AG04449 (cell line): ENCODE data around the gene MRPL23.

ENCODE experiments used
- CTCF ChIA-PET: fragments of 350-600 bp; formaldehyde crosslinking; extraction: SDS; loops from one replicate; lab custom pipeline; 2021; ENCODE audit warnings: antibody characterized with exemption; lab: Yijun Ruan, JAX
- POLR2A ChIA-PET: fragments of 400-600, 350-600 bp; formaldehyde crosslinking; extraction: SDS; loops from one replicate; lab custom pipeline; 2020; ENCODE audit warnings: antibody characterized with exemption, inconsistent platforms; lab: Yijun Ruan, JAX
- DNase-seq: peaks from one replicate; pipeline ENCODE4 v3.0.0-alpha.2; 2010; ENCODE audit warnings: low read depth, low spot score
- H3K4me3 ChIP-seq: 2 replicates; pipeline ENCODE4 v1.5.1; 2011; ENCODE audit warnings: low read depth, mild to moderate bottlenecking, control low read depth, low read length
- CTCF ChIP-seq: IDR thresholded peaks from one replicate; pipeline ENCODE4 v1.5.1; 2011; ENCODE audit warnings: mild to moderate bottlenecking, moderate library complexity, low read length, control low read depth, inconsistent platforms; ENCODE audit not compliant: insufficient read depth; ENCODE audit errors: missing control alignments

MRPL23 gene

DNA sequence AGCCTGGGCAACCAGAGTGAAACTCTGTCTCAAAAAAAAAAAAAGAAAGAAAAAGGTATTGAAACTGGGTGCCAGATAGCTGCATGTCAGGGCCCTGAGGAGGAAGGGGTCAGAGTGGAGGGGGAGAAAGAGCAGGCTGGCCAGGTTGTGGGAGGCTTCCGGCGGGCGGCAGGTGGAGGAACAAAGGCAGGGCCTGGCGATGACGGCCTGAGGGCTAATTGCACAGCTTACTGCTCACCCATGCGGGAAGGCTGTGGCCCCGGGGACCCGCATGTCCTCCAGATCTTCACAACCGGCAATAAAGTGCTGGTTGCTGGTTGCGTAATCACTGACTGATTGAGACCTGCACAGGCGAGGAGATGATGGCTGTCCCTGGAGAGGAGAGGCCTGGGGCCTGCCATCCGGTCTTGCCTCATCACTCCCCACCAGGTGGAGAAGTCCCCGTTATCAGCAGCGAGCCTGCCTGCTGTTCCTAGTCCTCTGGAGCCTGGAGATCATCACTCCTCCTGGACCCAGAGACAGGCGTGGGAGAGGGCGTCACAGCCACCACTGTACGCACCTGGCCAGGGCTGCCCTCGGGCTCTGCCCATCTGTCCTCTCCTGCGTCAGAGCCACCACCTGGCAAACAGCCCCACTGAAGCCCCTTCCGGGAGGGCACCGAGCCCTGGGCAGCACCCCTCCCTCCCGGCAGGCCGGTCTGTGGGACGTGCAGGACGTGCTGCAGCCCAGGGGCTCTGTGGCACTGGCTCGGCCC is 31.8 kb downstream of the MRPL23 start:
- no peak for TF ChIP-seq CTCF
- ChIA-PET POLR2A (no interaction called here), CTCF (interaction anchor here (1.0 kb wide), 2 partner anchors 25 to 31 kb away, joined by 3 read pairs; no protein-coding TSS in a partner anchor)
- no peak for DNase-seq
- no peak overlapping the region for H3K4me3 ChIP-seq

DNA sequence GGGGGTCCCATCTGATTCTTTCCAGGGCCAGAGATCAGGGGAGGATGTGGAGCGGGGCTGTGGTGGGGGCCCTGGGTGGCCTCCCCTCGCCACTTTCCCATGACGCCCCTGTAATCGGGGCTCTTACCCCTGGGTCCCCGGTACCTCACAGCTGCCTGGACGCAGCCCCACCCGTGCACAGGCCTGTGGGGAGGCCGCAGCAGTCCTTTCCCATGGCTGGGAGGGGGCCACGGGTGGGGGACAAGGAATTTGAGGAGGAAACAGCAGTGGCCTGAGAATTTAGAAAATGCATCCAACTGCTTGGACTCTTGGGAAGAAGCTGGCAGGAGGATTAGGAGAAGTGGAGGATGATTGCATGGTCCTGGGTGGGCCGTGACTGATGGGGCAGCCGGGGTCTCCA is 32.5 kb downstream of the MRPL23 start:
- ChIA-PET POLR2A (no interaction called here), CTCF (interaction anchor here (0.9 to 2.0 kb wide), 5 partner anchors 10 to 173 kb away, joined by 3 to 6 read pairs (median 4); no protein-coding TSS in a partner anchor)
- no peak for TF ChIP-seq CTCF

DNA sequence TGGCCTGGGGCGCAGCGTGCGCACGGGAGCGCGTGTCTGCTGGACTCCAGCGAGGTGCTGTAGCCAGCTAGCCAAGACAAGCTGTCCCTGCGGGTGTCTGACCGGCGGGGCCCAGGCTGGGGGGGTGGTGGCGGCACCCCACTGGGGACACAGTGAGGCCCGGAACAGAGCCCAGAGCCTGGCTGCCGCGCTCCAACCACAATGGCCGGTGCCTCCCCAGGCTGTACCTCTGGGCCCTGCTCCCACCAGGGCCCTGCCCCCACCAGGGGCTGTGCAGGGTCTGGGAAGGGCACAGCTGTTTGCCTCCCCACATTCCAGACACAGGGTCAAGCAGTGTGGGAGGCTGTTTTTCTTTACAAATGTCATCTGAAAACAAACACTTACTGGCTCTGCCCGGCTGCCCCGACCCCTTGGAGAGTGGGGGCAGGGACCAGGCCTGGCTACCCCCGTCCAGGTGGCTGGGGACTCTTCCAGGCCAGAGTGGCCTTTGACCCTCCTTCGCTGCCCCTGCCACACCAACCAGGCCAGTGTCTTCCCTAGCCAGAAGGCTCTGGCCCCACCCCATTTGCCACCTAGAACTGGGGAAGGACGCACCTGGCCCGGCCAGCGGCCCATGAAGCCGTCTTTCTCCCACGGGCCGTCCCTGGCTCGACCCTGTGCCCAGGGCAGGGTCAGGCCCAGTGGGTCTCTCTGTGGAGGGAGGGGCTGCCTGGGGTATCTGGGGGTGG is 35.9 kb downstream of the MRPL23 start:
- POLR2A ChIA-PET, result no interaction called here
- CTCF ChIA-PET, result no interaction called here
- no peak for DNase-seq
- no peak for TF ChIP-seq CTCF
- H3K4me3 ChIP-seq, result no peak overlapping the region

More for the DNA sequence above, 32.5 kb downstream of the MRPL23 start:
- no peak overlapping the region for H3K4me3 ChIP-seq
- DNase-seq, result no peak

DNA sequence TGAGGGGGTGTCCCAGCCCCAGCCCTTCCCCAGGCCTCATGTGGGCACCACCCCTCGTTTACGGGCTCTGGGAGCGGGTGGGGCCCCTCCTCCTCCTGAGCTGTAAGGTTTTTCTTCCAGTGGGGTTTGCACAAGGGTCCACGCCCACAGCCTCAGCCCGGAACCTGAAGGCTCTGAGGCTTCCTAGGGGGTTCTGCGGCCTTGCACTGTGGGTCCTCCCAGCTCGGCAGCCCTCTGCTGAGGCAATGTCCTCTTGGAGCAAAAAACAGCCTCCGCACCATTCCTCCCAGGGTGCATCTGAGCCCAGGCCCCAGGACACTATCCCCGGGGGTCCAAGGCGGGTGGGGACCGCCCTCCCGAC is 36.4 kb downstream of the MRPL23 start:
- DNase-seq, result no peak
- ChIA-PET POLR2A (no interaction called here), CTCF (interaction anchor here (1.2 kb wide), 1 partner anchor 168 kb away, joined by 4 read pairs; no protein-coding TSS in a partner anchor)
- no peak overlapping the region for H3K4me3 ChIP-seq
- TF ChIP-seq CTCF, result no peak

GRCh38 chr11:1987024-1987423 is 39.9 kb downstream of the MRPL23 start:
- no peak for DNase-seq
- no peak overlapping the region for H3K4me3 ChIP-seq
- ChIA-PET CTCF (interaction anchor here (1.0 kb wide), 1 partner anchor 164 kb away, joined by 6 read pairs; no protein-coding TSS in a partner anchor), POLR2A (no interaction called here)
- no peak for TF ChIP-seq CTCF

GRCh38 chr11:1988174-1988573 is 41.0 kb downstream of the MRPL23 start:
- ChIA-PET CTCF (interaction anchor here (1.1 kb wide), 1 partner anchor 41 kb away, joined by 3 read pairs; the partner anchor contains the start of gene MRPL23), POLR2A (no interaction called here)
- no peak for TF ChIP-seq CTCF
- H3K4me3 ChIP-seq, result no peak overlapping the region
- DNase-seq, result no peak
